ENCODE results near the gene FRMD1. TPM values are rescaled to one million over a fixed set of nuclear protein-coding genes. Genes with fewer than 3 reads are reported as not detected.

The FRMD1 gene
- total RNA-seq, 4 donors from 2014 or later: 35.4 to 86.4 (median 47.7) TPM

DNA sequence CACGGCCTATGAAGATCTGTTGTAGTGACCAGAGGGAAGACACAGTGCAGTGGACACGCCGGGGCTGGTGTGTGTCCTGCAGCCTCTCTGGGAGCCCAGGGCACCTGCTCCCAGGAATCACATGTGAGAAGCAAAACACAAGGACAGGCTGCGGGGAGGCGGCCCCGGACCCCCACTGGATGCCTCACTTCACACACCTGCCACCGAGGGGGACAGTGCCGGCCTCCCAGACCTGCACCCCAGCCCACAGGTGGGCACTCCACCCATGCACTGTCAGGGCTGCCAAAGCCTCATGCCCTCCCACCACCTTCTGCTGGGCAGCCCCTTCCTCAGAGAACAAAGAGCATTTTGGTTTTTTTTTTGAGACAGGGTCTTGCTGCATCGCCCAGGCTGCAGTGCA lies 27.4 kb downstream of the FRMD1 start:
- intact Hi-C loops (cut with DNase I; ENCODE audit: low total_unique reads): no loop called here
- in situ Hi-C loops (cut with MboI; ENCODE audit: low pct_ligation_motif_present in 1 of 4, low pct_unique_long_range_greater_than_20kb in 1 of 4, low sequenced_read_pairs in 3 of 4): no loop called here
- 90 to 100% methylated on average over 1 to 9 of the region's 9 CpGs for whole genome bisulfite sequencing, 2 donors (ENCODE audit: low coverage in 1 of 2)
- no peak overlapping the region for H3K4me3 ChIP-seq
- DNase-seq: no peak
- no peak for TF ChIP-seq POLR2AphosphoS5 (IDR thresholded peaks at IDR 0.05)
- no peak overlapping the region for H3K27ac ChIP-seq
- no peaks in the 10 kb centered on the region for H3K27me3 ChIP-seq
- H3K9me3 ChIP-seq: no peaks in the 10 kb centered on the region
- H3K4me1 ChIP-seq: peaks cover 0 to 4% (median 0%) of the 10 kb centered on the region in 4 donors
- no peaks in the 10 kb centered on the region for H3K36me3 ChIP-seq

GRCh38 chr6:168050881-168051586 lies 28.0 kb downstream of the FRMD1 start:
- no peak overlapping the region for H3K27ac ChIP-seq
- in situ Hi-C loops (cut with MboI; ENCODE audit: low pct_ligation_motif_present in 1 of 4, low pct_unique_long_range_greater_than_20kb in 1 of 4, low sequenced_read_pairs in 3 of 4): no loop called here
- DNase-seq: no peak

DNA sequence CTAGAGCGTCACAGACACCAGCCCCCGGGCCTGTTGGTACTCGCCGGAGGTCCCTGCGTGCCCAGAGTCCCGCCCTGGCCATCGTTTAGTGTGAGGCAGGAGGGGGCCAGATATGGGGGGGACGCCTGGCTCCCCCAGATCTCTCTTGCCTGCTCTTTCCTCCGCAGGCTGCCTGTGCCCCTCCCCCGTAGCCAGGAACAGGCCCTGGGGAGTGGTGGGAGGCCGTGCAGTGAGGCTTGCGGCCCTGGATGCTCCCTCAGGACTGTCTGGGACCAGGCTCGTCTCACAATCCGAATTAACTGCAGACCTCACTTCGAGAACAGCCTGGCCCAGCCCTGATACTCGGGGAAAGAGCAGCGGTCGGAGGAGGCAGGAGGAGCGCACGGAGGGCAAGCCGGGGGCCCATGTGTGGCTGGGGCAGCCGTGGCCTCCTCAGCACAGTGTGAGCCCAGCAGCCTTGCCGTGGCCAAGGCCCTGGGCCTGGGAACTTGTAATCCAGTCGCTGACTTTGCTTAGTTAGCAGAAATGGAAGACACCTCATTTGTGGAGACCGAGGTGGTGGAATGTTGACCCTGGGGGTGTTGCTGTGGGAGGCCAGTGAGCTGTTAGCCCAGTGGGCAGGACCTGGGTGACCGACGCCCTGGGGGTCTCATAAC lies 28.7 kb downstream of the FRMD1 start:
- 90% methylated on average over 27 of the region's 27 CpGs; no CpG with 5 or more reads in 1 of the 2 donors for WGBS, 2 donors (ENCODE audit: low coverage in 1 of 2)
- intact Hi-C loops (cut with DNase I; ENCODE audit: low total_unique reads) (no loop called here), in situ Hi-C loops (cut with MboI; ENCODE audit: low pct_ligation_motif_present in 1 of 4, low pct_unique_long_range_greater_than_20kb in 1 of 4, low sequenced_read_pairs in 3 of 4) (no loop called here)
- Histone ChIP-seq H3K27ac (no peak overlapping the region), H3K9me3 (no peaks in the 10 kb centered on the region), H3K4me1 (peaks cover 0 to 4% (median 0%) of the 10 kb centered on the region in 4 donors), H3K36me3 (no peaks in the 10 kb centered on the region), H3K4me3 (no peak overlapping the region), H3K27me3 (no peaks in the 10 kb centered on the region)
- TF ChIP-seq POLR2A (IDR thresholded peaks at IDR 0.05): no peak
- DNase-seq: no peak

More at GRCh38 chr6:168050881-168051586, 28.0 kb downstream of the FRMD1 start:
- Histone ChIP-seq H3K27me3 (no peaks in the 10 kb centered on the region), H3K4me3 (no peak overlapping the region), H3K4me1 (peaks cover 0 to 4% (median 0%) of the 10 kb centered on the region in 4 donors), H3K36me3 (no peaks in the 10 kb centered on the region), H3K9me3 (no peaks in the 10 kb centered on the region)
- WGBS, 2 donors (ENCODE audit: low coverage in 1 of 2): 77% methylated on average over 23 of the region's 23 CpGs; no CpG with 5 or more reads in 1 of the 2 donors
- intact Hi-C loops (cut with DNase I; ENCODE audit: low total_unique reads): no loop called here
- TF ChIP-seq POLR2A (IDR thresholded peaks at IDR 0.05) (no peak), EP300 (IDR thresholded peaks at IDR 0.05; ENCODE audit: low read depth) (no peak), POLR2AphosphoS5 (IDR thresholded peaks at IDR 0.05) (no peak)
- TF ChIP-seq, protein P1, sequence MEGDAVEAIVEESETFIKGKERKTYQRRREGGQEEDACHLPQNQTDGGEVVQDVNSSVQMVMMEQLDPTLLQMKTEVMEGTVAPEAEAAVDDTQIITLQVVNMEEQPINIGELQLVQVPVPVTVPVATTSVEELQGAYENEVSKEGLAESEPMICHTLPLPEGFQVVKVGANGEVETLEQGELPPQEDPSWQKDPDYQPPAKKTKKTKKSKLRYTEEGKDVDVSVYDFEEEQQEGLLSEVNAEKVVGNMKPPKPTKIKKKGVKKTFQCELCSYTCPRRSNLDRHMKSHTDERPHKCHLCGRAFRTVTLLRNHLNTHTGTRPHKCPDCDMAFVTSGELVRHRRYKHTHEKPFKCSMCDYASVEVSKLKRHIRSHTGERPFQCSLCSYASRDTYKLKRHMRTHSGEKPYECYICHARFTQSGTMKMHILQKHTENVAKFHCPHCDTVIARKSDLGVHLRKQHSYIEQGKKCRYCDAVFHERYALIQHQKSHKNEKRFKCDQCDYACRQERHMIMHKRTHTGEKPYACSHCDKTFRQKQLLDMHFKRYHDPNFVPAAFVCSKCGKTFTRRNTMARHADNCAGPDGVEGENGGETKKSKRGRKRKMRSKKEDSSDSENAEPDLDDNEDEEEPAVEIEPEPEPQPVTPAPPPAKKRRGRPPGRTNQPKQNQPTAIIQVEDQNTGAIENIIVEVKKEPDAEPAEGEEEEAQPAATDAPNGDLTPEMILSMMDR (IDR thresholded peaks at IDR 0.05): no peak

- peaks cover 0 to 4% (median 0%) of the 10 kb centered on the region in 4 donors for H3K4me1 ChIP-seq
- in situ Hi-C loops (cut with MboI; ENCODE audit: low pct_ligation_motif_present in 1 of 4, low pct_unique_long_range_greater_than_20kb in 1 of 4, low sequenced_read_pairs in 3 of 4): loop anchor here in 2 of 4 donors (25.0 kb wide), 1 partner anchor 137 kb away; no protein-coding TSS in a partner anchor
Measured at GRCh38 chr6:168049706-168050224, 29.2 kb downstream of the FRMD1 start.

More at GRCh38 chr6:168049706-168050224, 29.2 kb downstream of the FRMD1 start:
- Histone ChIP-seq H3K9me3 (no peaks in the 10 kb centered on the region), H3K27ac (no peak overlapping the region), H3K4me3 (no peak overlapping the region), H3K27me3 (no peaks in the 10 kb centered on the region), H3K36me3 (no peaks in the 10 kb centered on the region)
- 94 to 100% methylated on average over 1 to 16 of the region's 21 CpGs for WGBS, 2 donors (ENCODE audit: low coverage in 1 of 2)
- TF ChIP-seq POLR2AphosphoS5 (IDR thresholded peaks at IDR 0.05) (no peak), EP300 (IDR thresholded peaks at IDR 0.05; ENCODE audit: low read depth) (no peak), POLR2A (IDR thresholded peaks at IDR 0.05) (no peak)
- TF ChIP-seq, protein P1 (IDR thresholded peaks at IDR 0.05): no peak
- no peak for DNase-seq
- intact Hi-C loops (cut with DNase I; ENCODE audit: low total_unique reads): no loop called here

Data from transverse colon (tissue), 4 donors.